ENCODE data around the gene MAP3K5.
"Not testable (repeated sequence)": the region's sequence is repeated elsewhere in the genome, so short reads cannot be mapped to it uniquely, and the experiment has no call there.

MAP3K5 gene

GRCh38 chr6:136699358-136699757, 92.9 kb downstream of the MAP3K5 start:
- Histone ChIP-seq H3K4me1 (ENCODE audit: control extremely low read depth in 1 of 4, control insufficient read depth in 4 of 4, insufficient read depth in 4 of 4, low read length in 3 of 4) (peaks cover 0 to 8% (median 5%) of the 10 kb centered on the region in 4 experiments), H3K36me3 (ENCODE audit: control insufficient read depth in 4 of 4, insufficient read depth in 4 of 4, low read length in 3 of 4) (peaks cover 3 to 40% (median 14%) of the 10 kb centered on the region in 4 experiments), H3K4me3 (ENCODE audit: control insufficient read depth in 1 of 7, extremely low read depth in 1 of 7, insufficient read depth in 4 of 7, low read depth in 2 of 7, low read length in 6 of 7) (no peak overlapping the region), H3K27me3 (replicated peaks in 2 of 5; ENCODE audit: control insufficient read depth in 4 of 5, insufficient read depth in 5 of 5, low read length in 4 of 5) (no peaks in the 10 kb centered on the region), H3K9me3 (ENCODE audit: control extremely low read depth in 1 of 5, control insufficient read depth in 4 of 5, insufficient read depth in 2 of 5, low read depth in 1 of 5, low read length in 4 of 5) (no peaks in the 10 kb centered on the region), H3K27ac (ENCODE audit: insufficient read depth in 1 of 2, low read depth in 1 of 2, low read length in 2 of 2, poor library complexity in 1 of 2, severe bottlenecking in 2 of 2) (no peak overlapping the region)
- WGBS (ENCODE audit: insufficient coverage) = 80% methylated on average over 5 of the region's 5 CpGs
- no peak for DNase-seq
- ChIA-PET CTCF (interaction anchor here (0.6 kb wide), 1 partner anchor 92 kb away, joined by 3 read pairs; no protein-coding TSS in a partner anchor), POLR2A (no interaction called here)

GRCh38 chr6:136696783-136697364, 95.4 kb downstream of the MAP3K5 start:
- Histone ChIP-seq H3K9me3 (ENCODE audit: control extremely low read depth in 1 of 5, control insufficient read depth in 4 of 5, insufficient read depth in 2 of 5, low read depth in 1 of 5, low read length in 4 of 5) (no peaks in the 10 kb centered on the region), H3K36me3 (ENCODE audit: control insufficient read depth in 4 of 4, insufficient read depth in 4 of 4, low read length in 3 of 4) (peaks cover 8 to 56% (median 23%) of the 10 kb centered on the region in 4 experiments), H3K4me3 (ENCODE audit: control insufficient read depth in 1 of 7, extremely low read depth in 1 of 7, insufficient read depth in 4 of 7, low read depth in 2 of 7, low read length in 6 of 7) (no peak overlapping the region), H3K27me3 (replicated peaks in 2 of 5; ENCODE audit: control insufficient read depth in 4 of 5, insufficient read depth in 5 of 5, low read length in 4 of 5) (no peaks in the 10 kb centered on the region), H3K4me1 (ENCODE audit: control extremely low read depth in 1 of 4, control insufficient read depth in 4 of 4, insufficient read depth in 4 of 4, low read length in 3 of 4) (peaks cover 0 to 2% (median 0%) of the 10 kb centered on the region in 4 experiments), H3K27ac (ENCODE audit: insufficient read depth in 1 of 2, low read depth in 1 of 2, low read length in 2 of 2, poor library complexity in 1 of 2, severe bottlenecking in 2 of 2) (no peak overlapping the region)
- CTCF ChIA-PET = interaction anchor here (0.8 to 1.5 kb wide), 2 partner anchors 9 to 95 kb away, joined by 4 to 5 read pairs; partner anchors contain the start of gene MAP3K5
- DNase-seq = no peak
- WGBS (ENCODE audit: insufficient coverage) = 94% methylated on average over 3 of the region's 7 CpGs
- POLR2A ChIA-PET = no interaction called here

GRCh38 chr6:136696238-136696637, 96.0 kb downstream of the MAP3K5 start:
- CTCF ChIA-PET = no interaction called here
- Histone ChIP-seq H3K27ac (ENCODE audit: insufficient read depth in 1 of 2, low read depth in 1 of 2, low read length in 2 of 2, poor library complexity in 1 of 2, severe bottlenecking in 2 of 2) (no peak overlapping the region), H3K9me3 (ENCODE audit: control extremely low read depth in 1 of 5, control insufficient read depth in 4 of 5, insufficient read depth in 2 of 5, low read depth in 1 of 5, low read length in 4 of 5) (no peaks in the 10 kb centered on the region), H3K4me3 (ENCODE audit: control insufficient read depth in 1 of 7, extremely low read depth in 1 of 7, insufficient read depth in 4 of 7, low read depth in 2 of 7, low read length in 6 of 7) (no peak overlapping the region), H3K4me1 (ENCODE audit: control extremely low read depth in 1 of 4, control insufficient read depth in 4 of 4, insufficient read depth in 4 of 4, low read length in 3 of 4) (peaks cover 0 to 2% (median 0%) of the 10 kb centered on the region in 4 experiments), H3K36me3 (ENCODE audit: control insufficient read depth in 4 of 4, insufficient read depth in 4 of 4, low read length in 3 of 4) (peaks cover 8 to 59% (median 23%) of the 10 kb centered on the region in 4 experiments), H3K27me3 (replicated peaks in 2 of 5; ENCODE audit: control insufficient read depth in 4 of 5, insufficient read depth in 5 of 5, low read length in 4 of 5) (no peaks in the 10 kb centered on the region)
- DNase-seq = no peak
- POLR2A ChIA-PET = no interaction called here
- WGBS (ENCODE audit: insufficient coverage) = 29% methylated on average over 1 of the region's 2 CpGs

GRCh38 chr6:136695412-136695811, 96.9 kb downstream of the MAP3K5 start:
- Histone ChIP-seq H3K36me3 (ENCODE audit: control insufficient read depth in 4 of 4, insufficient read depth in 4 of 4, low read length in 3 of 4) (peaks cover 8 to 59% (median 23%) of the 10 kb centered on the region in 4 experiments), H3K4me3 (ENCODE audit: control insufficient read depth in 1 of 7, extremely low read depth in 1 of 7, insufficient read depth in 4 of 7, low read depth in 2 of 7, low read length in 6 of 7) (no peak overlapping the region), H3K27ac (ENCODE audit: insufficient read depth in 1 of 2, low read depth in 1 of 2, low read length in 2 of 2, poor library complexity in 1 of 2, severe bottlenecking in 2 of 2) (no peak overlapping the region), H3K27me3 (replicated peaks in 2 of 5; ENCODE audit: control insufficient read depth in 4 of 5, insufficient read depth in 5 of 5, low read length in 4 of 5) (no peaks in the 10 kb centered on the region), H3K9me3 (ENCODE audit: control extremely low read depth in 1 of 5, control insufficient read depth in 4 of 5, insufficient read depth in 2 of 5, low read depth in 1 of 5, low read length in 4 of 5) (no peaks in the 10 kb centered on the region), H3K4me1 (ENCODE audit: control extremely low read depth in 1 of 4, control insufficient read depth in 4 of 4, insufficient read depth in 4 of 4, low read length in 3 of 4) (peaks cover 0 to 2% (median 0%) of the 10 kb centered on the region in 4 experiments)
- no peak for DNase-seq
- ChIA-PET POLR2A (no interaction called here), CTCF (no interaction called here)
- no CpG with 5 or more reads among the region's 2 CpGs for WGBS (ENCODE audit: insufficient coverage)

GRCh38 chr6:136693090-136693489, 99.2 kb downstream of the MAP3K5 start:
- CTCF ChIA-PET = interaction anchor here (1.0 to 1.5 kb wide), 2 partner anchors 26 to 101 kb away, joined by 3 to 4 read pairs; no protein-coding TSS in a partner anchor
- POLR2A ChIA-PET = no interaction called here

GRCh38 chr6:136687894-136688293, 104.4 kb downstream of the MAP3K5 start:
- H3K9me3 ChIP-seq (ENCODE audit: control extremely low read depth in 1 of 5, control insufficient read depth in 4 of 5, insufficient read depth in 2 of 5, low read depth in 1 of 5, low read length in 4 of 5); POLR2A ChIA-PET; H3K27me3 ChIP-seq (replicated peaks in 2 of 5; ENCODE audit: control insufficient read depth in 4 of 5, insufficient read depth in 5 of 5, low read length in 4 of 5); H3K27ac ChIP-seq (ENCODE audit: insufficient read depth in 1 of 2, low read depth in 1 of 2, low read length in 2 of 2, poor library complexity in 1 of 2, severe bottlenecking in 2 of 2); DNase-seq; H3K4me3 ChIP-seq (ENCODE audit: control insufficient read depth in 1 of 7, extremely low read depth in 1 of 7, insufficient read depth in 4 of 7, low read depth in 2 of 7, low read length in 6 of 7): not testable (repeated sequence)
- H3K36me3 ChIP-seq (ENCODE audit: control insufficient read depth in 4 of 4, insufficient read depth in 4 of 4, low read length in 3 of 4) = peaks cover under 1 to 36% (median 7%) of the 10 kb centered on the region in 4 experiments
- H3K4me1 ChIP-seq (ENCODE audit: control extremely low read depth in 1 of 4, control insufficient read depth in 4 of 4, insufficient read depth in 4 of 4, low read length in 3 of 4) = peaks cover 2 to 16% (median 12%) of the 10 kb centered on the region in 4 experiments
- WGBS (ENCODE audit: insufficient coverage) = no CpG with 5 or more reads among the region's 1 CpG
- CTCF ChIA-PET = interaction anchor here (0.9 kb wide), 1 partner anchor 9 kb away, joined by 5 read pairs; no protein-coding TSS in a partner anchor

More at GRCh38 chr6:136693090-136693489, 99.2 kb downstream of the MAP3K5 start:
- Histone ChIP-seq H3K9me3 (ENCODE audit: control extremely low read depth in 1 of 5, control insufficient read depth in 4 of 5, insufficient read depth in 2 of 5, low read depth in 1 of 5, low read length in 4 of 5) (no peaks in the 10 kb centered on the region), H3K36me3 (ENCODE audit: control insufficient read depth in 4 of 4, insufficient read depth in 4 of 4, low read length in 3 of 4) (peaks cover 10 to 60% (median 20%) of the 10 kb centered on the region in 4 experiments), H3K27me3 (replicated peaks in 2 of 5; ENCODE audit: control insufficient read depth in 4 of 5, insufficient read depth in 5 of 5, low read length in 4 of 5) (no peaks in the 10 kb centered on the region), H3K27ac (ENCODE audit: insufficient read depth in 1 of 2, low read depth in 1 of 2, low read length in 2 of 2, poor library complexity in 1 of 2, severe bottlenecking in 2 of 2) (no peak overlapping the region), H3K4me1 (ENCODE audit: control extremely low read depth in 1 of 4, control insufficient read depth in 4 of 4, insufficient read depth in 4 of 4, low read length in 3 of 4) (peaks cover 0 to 2% (median 0%) of the 10 kb centered on the region in 4 experiments), H3K4me3 (ENCODE audit: control insufficient read depth in 1 of 7, extremely low read depth in 1 of 7, insufficient read depth in 4 of 7, low read depth in 2 of 7, low read length in 6 of 7) (no peak overlapping the region)
- no peak for DNase-seq

GRCh38 chr6:136685540-136686108, 106.7 kb downstream of the MAP3K5 start:
- no CpG with 5 or more reads among the region's 2 CpGs for WGBS (ENCODE audit: insufficient coverage)
- H3K36me3 ChIP-seq (ENCODE audit: control insufficient read depth in 4 of 4, insufficient read depth in 4 of 4, low read length in 3 of 4) = peaks cover 0 to 31% (median 5%) of the 10 kb centered on the region in 4 experiments
- H3K4me3 ChIP-seq (ENCODE audit: control insufficient read depth in 1 of 7, extremely low read depth in 1 of 7, insufficient read depth in 4 of 7, low read depth in 2 of 7, low read length in 6 of 7) = no peak overlapping the region
- ChIA-PET CTCF (interaction anchor here (0.8 to 2.8 kb wide), 4 partner anchors 13 to 107 kb away, joined by 3 to 10 read pairs (median 3); partner anchors contain the start of gene MAP3K5), POLR2A (no interaction called here)
- DNase-seq = no peak
- peaks cover 2 to 16% (median 12%) of the 10 kb centered on the region in 4 experiments for H3K4me1 ChIP-seq (ENCODE audit: control extremely low read depth in 1 of 4, control insufficient read depth in 4 of 4, insufficient read depth in 4 of 4, low read length in 3 of 4)
- no peak overlapping the region for H3K27ac ChIP-seq (ENCODE audit: insufficient read depth in 1 of 2, low read depth in 1 of 2, low read length in 2 of 2, poor library complexity in 1 of 2, severe bottlenecking in 2 of 2)
- peaks cover 0 to 2% (median 0%) of the 10 kb centered on the region in 5 experiments for H3K9me3 ChIP-seq (ENCODE audit: control extremely low read depth in 1 of 5, control insufficient read depth in 4 of 5, insufficient read depth in 2 of 5, low read depth in 1 of 5, low read length in 4 of 5)
- H3K27me3 ChIP-seq (replicated peaks in 2 of 5; ENCODE audit: control insufficient read depth in 4 of 5, insufficient read depth in 5 of 5, low read length in 4 of 5) = no peaks in the 10 kb centered on the region
